ENCODE data around the gene FBXW10. TPM values are rescaled to one million over a fixed set of nuclear protein-coding genes. Genes with fewer than 3 reads are reported as not detected.
"Not testable (repeated sequence)": the region's sequence is repeated elsewhere in the genome, so short reads cannot be mapped to it uniquely, and the experiment has no call there.

FBXW10 gene
- total RNA-seq, 5 donors from 2014 or later (not counting 1 experiment from before 2014, with no cell fraction given) = 0.12 TPM; not detected in 4

- ATAC-seq (replicated peaks in 1 of 4) = not testable (repeated sequence)
Observed at GRCh38 chr17:18821430-18821829, 77.6 kb downstream of the FBXW10 start.

DNA sequence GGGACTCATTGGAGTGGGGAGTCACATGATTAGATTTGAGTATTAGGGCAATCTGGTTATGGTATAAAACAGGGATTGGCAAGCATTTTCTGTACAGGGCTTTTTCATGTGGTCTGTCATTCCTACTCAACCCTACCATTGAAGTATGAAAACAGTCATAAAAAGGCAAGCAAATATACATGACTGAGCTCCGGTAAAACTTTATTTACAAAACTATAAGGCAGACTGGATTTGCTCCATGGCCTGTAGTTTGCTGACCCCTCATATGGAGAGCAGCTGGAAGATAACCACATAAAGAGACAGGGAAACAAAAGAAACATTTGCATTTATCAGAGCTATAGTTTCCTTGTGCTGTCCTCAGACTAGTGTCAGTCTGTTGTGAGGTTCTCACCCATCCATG is 83.8 kb downstream of the FBXW10 start:
- H3K4me1 Mint-ChIP-seq; DNase-seq; H3K9me3 ChIP-seq; H3K4me1 ChIP-seq (ENCODE audit: control insufficient read depth in 1 of 2, extremely low read depth in 1 of 2, insufficient read depth in 2 of 2, low read length in 2 of 2); H3K36me3 Mint-ChIP-seq; ATAC-seq (replicated peaks in 1 of 4); H3K27me3 ChIP-seq (replicated peaks in 1 of 2; ENCODE audit: control insufficient read depth in 2 of 2, extremely low read depth in 1 of 2, insufficient read depth in 2 of 2, low read length in 1 of 2); H3K27ac ChIP-seq (ENCODE audit: low read length); H3K9me3 Mint-ChIP-seq; POLR2A ChIA-PET; H3K27me3 Mint-ChIP-seq; CTCF ChIA-PET; H3K4me3 ChIP-seq (ENCODE audit: control insufficient read depth in 1 of 2, extremely low read depth in 1 of 2, low read length in 1 of 2); H3K27ac Mint-ChIP-seq; H3K36me3 ChIP-seq (ENCODE audit: control insufficient read depth in 2 of 2, extremely low read depth in 1 of 2, insufficient read depth in 1 of 2, low read length in 1 of 2); H3K4me3 Mint-ChIP-seq: not testable (repeated sequence)
- WGBS (ENCODE audit: insufficient coverage) = no CpG with 5 or more reads among the region's 1 CpG

More at GRCh38 chr17:18821430-18821829, 77.6 kb downstream of the FBXW10 start:
- WGBS (ENCODE audit: insufficient coverage) = no CpG with 5 or more reads among the region's 3 CpGs
- H3K4me1 Mint-ChIP-seq; H3K36me3 Mint-ChIP-seq; H3K4me3 Mint-ChIP-seq; H3K27ac ChIP-seq (ENCODE audit: low read length); H3K4me3 ChIP-seq (ENCODE audit: control insufficient read depth in 1 of 2, extremely low read depth in 1 of 2, low read length in 1 of 2); H3K27me3 ChIP-seq (replicated peaks in 1 of 2; ENCODE audit: control insufficient read depth in 2 of 2, extremely low read depth in 1 of 2, insufficient read depth in 2 of 2, low read length in 1 of 2); DNase-seq; CTCF ChIA-PET; H3K27me3 Mint-ChIP-seq; H3K4me1 ChIP-seq (ENCODE audit: control insufficient read depth in 1 of 2, extremely low read depth in 1 of 2, insufficient read depth in 2 of 2, low read length in 2 of 2); H3K36me3 ChIP-seq (ENCODE audit: control insufficient read depth in 2 of 2, extremely low read depth in 1 of 2, insufficient read depth in 1 of 2, low read length in 1 of 2); H3K9me3 Mint-ChIP-seq; H3K9me3 ChIP-seq; POLR2A ChIA-PET; H3K27ac Mint-ChIP-seq: not testable (repeated sequence)

Other genes with a start within 250 kb of the FBXW10 start
- gene TBC1D28, start 99.7 kb upstream of the FBXW10 start, total RNA-seq = under 1 TPM in 1 of 5 donors, not detected in 4; 0.39 TPM
- gene FOXO3B, start 61.7 kb upstream of the FBXW10 start, total RNA-seq = 1 to 10 TPM; 3.2 to 8.6 (median 7.6) TPM
- gene TVP23B, start 37.1 kb downstream of the FBXW10 start, total RNA-seq = 10 to 100 TPM; 14.6 to 30.6 (median 28.8) TPM
- gene PRPSAP2, start 114.1 kb downstream of the FBXW10 start, total RNA-seq = 10 to 100 TPM; 27.4 to 49.6 (median 39.6) TPM
- gene SLC5A10, start 208.1 kb downstream of the FBXW10 start, total RNA-seq = under 1 TPM in 1 of 5 donors, not detected in 4; 0.09 TPM